K562 (cell line): ENCODE results near the gene DET1. TPM values are rescaled to one million over a fixed set of nuclear protein-coding genes. Genes with fewer than 3 reads are reported as not detected.

Source experiments
- ATAC-seq: fragments of 200-7000 bp; cut with Tn5 transposase; 3 replicates; pipeline ENCODE4 v1.9.1; 2020; ENCODE audit warnings: moderate library complexity
- BruUV-seq: library from RNA; stranded (reverse); fragments of 400-500 nt; replicated peaks from 2 replicates; lab custom pipeline; 2021; lab: Mats Ljungman, UMichigan
- CTCF ChIA-PET: fragments of 300-600 bp; formaldehyde crosslinking; extraction: SDS; loops from one replicate; lab custom pipeline; 2021; ENCODE audit warnings: low intra/inter-chr PET ratio; lab: Yijun Ruan, JAX
- POLR2A ChIA-PET: fragments of 300-600, 350-650 bp; sonication (Branson Sonifier 250); formaldehyde crosslinking; extraction: SDS; loops from one replicate; lab custom pipeline; 2021; ENCODE audit warnings: antibody characterized with exemption, inconsistent platforms; lab: Yijun Ruan, JAX
- DNase-seq, 4 experiments: peaks; one replicate each; pipeline versions ENCODE4 v3.0.0 to v3.0.0-alpha.2; 2011 to 2018; ENCODE audit warnings: low spot score in 3 of 4, mixed read lengths in 3 of 4; ENCODE audit errors: extremely low read depth in 1 of 4
- FAIRE-seq: peaks from 2 replicates; lab custom pipeline; 2011; peaks lifted over from hg19 to GRCh38; lab: Jason Lieb, UNC
- H2AFZ ChIP-seq: 2 replicates; pipeline ENCODE4 v1.6.0; 2011; ENCODE audit warnings: low read depth, low read length, control low read depth, inconsistent platforms
- H3K27ac ChIP-seq: fragments of 200-600 bp; 3 replicates; pipeline ENCODE4 v1.8.0; 2011; ENCODE audit warnings: low read depth, mild to moderate bottlenecking, control low read depth, inconsistent platforms, low read length, moderate library complexity, mixed read lengths; ENCODE audit errors: extremely low read depth
- H3K27me3 ChIP-seq, 2 experiments: fragments of 300-600 bp in 1 of 2; 2 replicates in 1 of 2; 3 replicates in 1 of 2; pipeline versions ENCODE4 v1.6.0 to v1.8.0; 2011; ENCODE audit warnings: inconsistent platforms in 2 of 2, low read length in 2 of 2, mild to moderate bottlenecking in 1 of 2, mixed read lengths in 1 of 2, moderate library complexity in 1 of 2; ENCODE audit not compliant: control insufficient read depth in 2 of 2, insufficient read depth in 2 of 2
- H3K36me3 ChIP-seq: fragments of 300-600 bp; 3 replicates; pipeline ENCODE4 v1.8.0; 2011; ENCODE audit warnings: mild to moderate bottlenecking, low read length, inconsistent platforms; ENCODE audit not compliant: control insufficient read depth, insufficient read depth
- H3K4me1 ChIP-seq, 2 experiments: fragments of 200-600 bp in 1 of 2; replicated peaks in 1 of 2; 2 replicates in 1 of 2; 3 replicates in 1 of 2; pipeline versions ENCODE4 v1.5.1 to v1.8.0; 2011; ENCODE audit warnings: inconsistent platforms in 2 of 2, low read length in 2 of 2, mild to moderate bottlenecking in 1 of 2, mixed read lengths in 1 of 2, moderate library complexity in 1 of 2; ENCODE audit not compliant: control insufficient read depth in 2 of 2, insufficient read depth in 2 of 2
- H3K4me2 ChIP-seq: 2 replicates; pipeline ENCODE4 v1.6.1; 2011; ENCODE audit warnings: low read length, control low read depth, inconsistent platforms, mixed read lengths; ENCODE audit not compliant: insufficient read depth
- H3K4me3 ChIP-seq: fragments of 200-600 bp; sonication (generic), shearing (Covaris generic); 2 replicates; pipeline ENCODE4 v1.5.1; 2016; ENCODE audit warnings: control low read depth, inconsistent platforms
- H3K79me2 ChIP-seq: fragments of 200-600 bp; 3 replicates; pipeline ENCODE4 v1.8.0; 2011; ENCODE audit warnings: low read length, inconsistent platforms; ENCODE audit not compliant: control insufficient read depth, insufficient read depth
- H3K9ac ChIP-seq, 2 experiments: 2 replicates each; pipeline versions ENCODE4 v1.6.0 to v1.6.1; 2011; ENCODE audit warnings: low read depth in 2 of 2, low read length in 2 of 2, control low read depth in 1 of 2, inconsistent platforms in 1 of 2, mild to moderate bottlenecking in 1 of 2, mixed read lengths in 1 of 2; ENCODE audit not compliant: insufficient read depth in 1 of 2
- H3K9me1 ChIP-seq: one replicate; pipeline ENCODE4 v1.6.0; 2011; ENCODE audit warnings: inconsistent platforms, mild to moderate bottlenecking, low read length, moderate library complexity; ENCODE audit not compliant: control insufficient read depth, insufficient read depth
- H3K9me3 ChIP-seq: replicated peaks from 2 replicates; pipeline ENCODE4 v1.5.1; 2011; ENCODE audit warnings: low read depth, low read length, inconsistent platforms; ENCODE audit not compliant: control insufficient read depth, insufficient read depth
- H4K20me1 ChIP-seq: replicated peaks from 2 replicates; pipeline ENCODE4 v1.6.1; 2011; ENCODE audit warnings: low read length, inconsistent platforms, mixed read lengths; ENCODE audit not compliant: control insufficient read depth, insufficient read depth
- CEBPB ChIP-seq: fragments of 450-650 bp; IDR thresholded peaks from 2 replicates; pipeline ENCODE4 v1.6.1; 2016; ENCODE audit warnings: missing genetic modification characterization, missing compliant biosample characterization
- CEBPG ChIP-seq, 3 experiments: fragments of 200-800 bp in 1 of 3; sonication (Bioruptor generic) in 1 of 3; sonication (generic) in 1 of 3; formaldehyde crosslinking in 1 of 3; IDR thresholded peaks in 2 of 3; conservative IDR thresholded peaks in 1 of 3; 2 replicates each; pipeline versions ENCODE4 v1.6.1 to v1.8.0; 2016 to 2022; ENCODE audit warnings: missing compliant biosample characterization in 2 of 3, missing genetic modification characterization in 2 of 3, mild to moderate bottlenecking in 1 of 3, missing genetic modification reagents in 1 of 3
- DDX20 ChIP-seq: fragments of 450-650 bp; IDR thresholded peaks from 2 replicates; pipeline ENCODE4 v1.6.1; 2016; ENCODE audit warnings: missing genetic modification characterization, low read depth, mild to moderate bottlenecking, missing compliant biosample characterization, moderate library complexity
- DMBX1 ChIP-seq: fragments of 250-450 bp; sonication (Bioruptor Pico); IDR thresholded peaks from 2 replicates; pipeline ENCODE4 v1.8.0; 2022; ENCODE audit warnings: inconsistent platforms, mild to moderate bottlenecking, moderate library complexity, borderline replicate concordance
- ELK1 ChIP-seq: sonication (generic); formaldehyde crosslinking; IDR thresholded peaks from 2 replicates; pipeline ENCODE4 v1.8.1; 2022; ENCODE audit warnings: missing genetic modification reagents
- FOSL1 ChIP-seq: fragments of 200-800 bp; sonication (Bioruptor generic); conservative IDR thresholded peaks from 2 replicates; pipeline ENCODE4 v1.6.1; 2016; ENCODE audit warnings: missing genetic modification characterization, missing compliant biosample characterization
- HINFP ChIP-seq: fragments of 450-650 bp; conservative IDR thresholded peaks from 2 replicates; pipeline ENCODE4 v1.6.1; 2016; ENCODE audit warnings: missing genetic modification characterization, low read depth, mild to moderate bottlenecking, control low read depth, missing compliant biosample characterization
- IFI16 ChIP-seq: fragments of 250-450 bp; sonication (Bioruptor Pico); IDR thresholded peaks from 2 replicates; pipeline ENCODE4 v2.1.2; 2022; ENCODE audit warnings: mild to moderate bottlenecking, inconsistent platforms
- JUNB ChIP-seq: fragments of 450-650 bp; formaldehyde crosslinking; conservative IDR thresholded peaks from 2 replicates; pipeline ENCODE4 v1.4.0; 2020; ENCODE audit warnings: mild to moderate bottlenecking
- L3MBTL2 ChIP-seq: fragments of 450-650 bp; IDR thresholded peaks from 2 replicates; pipeline ENCODE4 v1.6.1; 2016; ENCODE audit warnings: mild to moderate bottlenecking, moderate library complexity
- NEUROD1 ChIP-seq: fragments of 150-350 bp; IDR thresholded peaks from 2 replicates; pipeline ENCODE4 v1.6.1; 2014; ENCODE audit warnings: borderline replicate concordance, low read length, low read depth; ENCODE audit not compliant: partially characterized antibody
- RBM25 ChIP-seq: fragments of 200-400 bp; formaldehyde crosslinking; IDR thresholded peaks from 2 replicates; pipeline ENCODE4 v1.6.1; 2018; ENCODE audit warnings: low read length, low read depth, moderate library complexity; ENCODE audit not compliant: severe bottlenecking
- SETDB1 ChIP-seq: IDR thresholded peaks from one replicate; pipeline ENCODE4 v1.6.1; 2012; ENCODE audit warnings: low read length, control low read depth, inconsistent platforms
- SNIP1 ChIP-seq: fragments of 450-650 bp; IDR thresholded peaks from 2 replicates; pipeline ENCODE4 v1.7.1; 2017; ENCODE audit warnings: low read depth, mild to moderate bottlenecking
- ZNF146 ChIP-seq: IDR thresholded peaks from one replicate; pipeline ENCODE4 v1.6.1; 2018; ENCODE audit warnings: missing compliant biosample characterization; ENCODE audit not compliant: unreplicated experiment
- ZNF316 ChIP-seq: fragments of 450-650 bp; IDR thresholded peaks from 2 replicates; pipeline ENCODE4 v1.6.1; 2016
- ZNF668 ChIP-seq: fragments of 250-450 bp; sonication (Bioruptor Pico); IDR thresholded peaks from 2 replicates; pipeline ENCODE4 v1.8.0; 2022; ENCODE audit warnings: mild to moderate bottlenecking, inconsistent platforms
- WGBS: fragments of 100-300 bp; shearing (Covaris generic); methylation state at CpG from one replicate; pipeline ENCODE4 v1.1.6; 2016; ENCODE audit warnings: low coverage, mixed read lengths; ENCODE audit not compliant: insufficient coverage; ENCODE audit errors: missing lambda C conversion rate; 5-methylcytosine and 5-hydroxymethylcytosine counted together
- in situ Hi-C: fragments of 300-500 bp; cut with MboI; formaldehyde crosslinking; loops from 4 replicates; pipeline ENCODE4 v1.15.0; 2018; ENCODE audit warnings: inconsistent platforms, mixed read lengths
- intact Hi-C: fragments of 100-400 bp; cut with micrococcal nuclease; formaldehyde crosslinking; loops from 2 replicates; pipeline ENCODE4 v1.14.2; 2022
- polyA plus RNA-seq, 8 experiments: library from polyadenylated mRNA; depleted of rRNA in 4 of 8; stranded (reverse) in 5 of 8; unstranded in 3 of 8; fragments of >200 nt; fragmentation: Nextera tagmentation in 2 of 8; fragmentation: Illumina TruSeq in 1 of 8; extraction: Ambion mirVana in 2 of 8; extraction: Trizol in 1 of 8; gene quantifications; 2 replicates each; pipeline versions ENCODE4 v1.2.1 to v1.2.3, GENCODE V29; 2011 to 2014; ENCODE audit warnings: inconsistent platforms in 1 of 8, missing spikeins in 1 of 8
- total RNA-seq, 7 experiments: library from RNA; depleted of rRNA in 6 of 7; stranded (reverse); fragments of >200 nt in 6 of 7; fragmentation: Illumina TruSeq in 2 of 7; extraction: Trizol in 2 of 7; gene quantifications; 2 replicates each; pipeline versions ENCODE4 v1.2.1 to v1.2.3, GENCODE V29; 2011 to 2021; ENCODE audit warnings: low replicate concordance in 1 of 7

DET1 gene
- total and polyA plus RNA-seq, 9 of the 15 experiments (the other 6 are each of a cell fraction or from before 2014, with no cell fraction given), result 4.2 to 8.1 (median 6.0) TPM

- 55% methylated on average over 3 of the region's 3 CpGs for WGBS
These were observed 13.1 kb downstream of the DET1 start for GRCh38 chr15:88533376-88533775.

GRCh38 chr15:88529021-88529630 is 17.4 kb downstream of the DET1 start:
- ChIA-PET CTCF (no interaction called here), POLR2A (no interaction called here)
- H3K79me2 ChIP-seq, result 0 out of 3 replicates have a peak, but pooled peaks cover 6% of the 10 kb centered on the region
- no peaks in the 10 kb centered on the region for H4K20me1 ChIP-seq
- no peak overlapping the region for H3K9ac ChIP-seq
- no peak overlapping the region for H3K4me2 ChIP-seq
- H3K9me1 ChIP-seq, result no peaks in the 10 kb centered on the region
- FAIRE-seq (no peak), ATAC-seq (no peak), DNase-seq (no peak)
- H3K4me1 ChIP-seq, result no peaks in the 10 kb centered on the region
- in situ Hi-C loops (no loop called here), intact Hi-C loops (no loop called here)
- no peaks in the 10 kb centered on the region for H3K9me3 ChIP-seq
- H3K27me3 ChIP-seq, result no peaks in the 10 kb centered on the region
- peaks cover 52% of the 10 kb centered on the region; the same call in 2 of the 3 replicates for H3K36me3 ChIP-seq
- no peak overlapping the region for H3K4me3 ChIP-seq
- no TSS peak for BruUV-seq
- TF ChIP-seq ELK1, result no peak
- TF ChIP-seq IFI16 (CRISPR knock-in tag), result no peak
- TF ChIP-seq CEBPG (CRISPR knock-in tag; IDR thresholded peaks at IDR 0.05), result no peak
- peak; percentile 20 to 47; a peak in 2 of 4 replicates for TF ChIP-seq CEBPG (tag; conservative IDR thresholded peaks at IDR 0.05 in 1 of 2, IDR thresholded peaks at IDR 0.05 in 1 of 2)
- peak; percentile 47; the same call in 1 of the 2 replicates for TF ChIP-seq CEBPB (tag)
- no peak for TF ChIP-seq HINFP (tag)
- H2AFZ ChIP-seq, result no peak overlapping the region
- no peak overlapping the region for H3K27ac ChIP-seq
- 100% methylated on average over 1 of the region's 1 CpG for WGBS

More at GRCh38 chr15:88533376-88533775, 13.1 kb downstream of the DET1 start:
- Histone ChIP-seq H3K27me3 (no peaks in the 10 kb centered on the region), H3K36me3 (peaks cover 25% of the 10 kb centered on the region; the same call in 2 of the 3 replicates), H3K9me3 (peaks cover 10% of the 10 kb centered on the region), H3K79me2 (peaks cover 7% of the 10 kb centered on the region; the same call in 2 of the 3 replicates), H3K9ac (no peak overlapping the region), H3K9me1 (no peaks in the 10 kb centered on the region), H3K4me2 (no peak overlapping the region), H3K27ac (no peak overlapping the region), H4K20me1 (no peaks in the 10 kb centered on the region), H2AFZ (no peak overlapping the region), H3K4me3 (no peak overlapping the region), H3K4me1 (peaks cover 4 to 15% of the 10 kb centered on the region in 2 experiments; a peak in 3 of 5 replicates)
- ChIA-PET CTCF (no interaction called here), POLR2A (interaction anchor here (0.6 kb wide), 2 partner anchors 16 to 55 kb away, joined by 3 read pairs; no protein-coding TSS in a partner anchor)
- intact Hi-C loops (no loop called here), in situ Hi-C loops (no loop called here)
- DNase-seq, result no peak
- TF ChIP-seq DMBX1 (CRISPR knock-in tag) (no peak), ZNF146 (CRISPR knock-in tag) (peak; percentile 77), JUNB (CRISPR knock-in tag) (no peak), RBM25 (peak; percentile 54), DDX20 (no peak), SETDB1 (no peak), NEUROD1 (no peak), ZNF668 (CRISPR knock-in tag) (no peak), L3MBTL2 (no peak), ZNF316 (no peak), FOSL1 (tag) (no peak), SNIP1 (no peak)
- no peak for ATAC-seq
- FAIRE-seq, result no peak
- no TSS peak for BruUV-seq
